C4-2B (cell line): ENCODE measurements around the gene CFAP46.
"Not testable (repeated sequence)": the region's sequence is repeated elsewhere in the genome, so short reads cannot be mapped to it uniquely, and the experiment has no call there.

Experiments used
- H3K27ac ChIP-seq: fragments of 450-650 bp; 2 replicates; pipeline ENCODE4 v1.5.1; 2017
- ZFX ChIP-seq: fragments of 450-650 bp; IDR thresholded peaks from 2 replicates; pipeline ENCODE4 v1.6.1; 2017
- TF ChIP-seq, protein P1 (sequence below): fragments of 450-650 bp; conservative IDR thresholded peaks from 2 replicates; pipeline ENCODE4 v1.5.1; 2017; ENCODE audit warnings: mild to moderate bottlenecking

The CFAP46 gene

DNA sequence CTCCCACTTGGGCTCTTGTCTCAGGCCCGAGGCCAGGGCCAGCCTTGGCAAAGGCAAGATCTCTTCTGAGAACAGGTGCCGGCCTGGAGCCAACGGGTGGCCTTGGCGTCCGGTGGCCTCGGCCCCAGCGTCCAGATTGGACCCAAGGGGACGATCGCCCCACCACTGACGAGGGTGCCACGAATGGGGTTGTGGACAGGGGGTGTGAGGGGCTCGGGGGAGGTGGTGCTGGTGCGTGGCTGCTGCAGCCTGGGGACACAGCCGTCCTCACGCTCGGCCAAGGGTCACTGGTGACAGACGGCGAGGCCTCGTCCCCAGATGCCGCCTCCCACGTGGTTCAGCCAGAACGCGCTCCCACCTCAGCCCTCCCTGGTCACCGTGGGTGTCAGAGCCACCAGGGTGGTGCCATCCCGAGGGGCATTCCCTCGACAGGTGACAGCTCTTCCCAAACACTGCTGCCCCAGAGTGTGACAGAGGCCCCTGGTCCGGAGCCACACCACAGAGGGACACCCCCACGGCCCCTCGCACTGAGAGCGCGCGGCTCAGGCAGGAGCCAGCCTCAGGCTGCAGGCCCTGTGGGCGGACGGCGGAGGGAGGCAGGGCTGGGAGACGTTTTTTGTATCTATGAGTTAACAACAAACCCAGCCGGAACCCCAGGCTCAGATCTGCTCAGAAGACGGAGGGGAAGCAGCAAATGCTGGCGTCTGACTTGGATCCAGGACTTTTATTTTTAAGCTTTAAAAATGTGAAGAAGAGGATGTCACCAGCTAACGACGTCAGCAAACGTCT, 18.5 kb upstream of the CFAP46 start:
- TF ChIP-seq ZFX: no peak
- TF ChIP-seq, protein P1, sequence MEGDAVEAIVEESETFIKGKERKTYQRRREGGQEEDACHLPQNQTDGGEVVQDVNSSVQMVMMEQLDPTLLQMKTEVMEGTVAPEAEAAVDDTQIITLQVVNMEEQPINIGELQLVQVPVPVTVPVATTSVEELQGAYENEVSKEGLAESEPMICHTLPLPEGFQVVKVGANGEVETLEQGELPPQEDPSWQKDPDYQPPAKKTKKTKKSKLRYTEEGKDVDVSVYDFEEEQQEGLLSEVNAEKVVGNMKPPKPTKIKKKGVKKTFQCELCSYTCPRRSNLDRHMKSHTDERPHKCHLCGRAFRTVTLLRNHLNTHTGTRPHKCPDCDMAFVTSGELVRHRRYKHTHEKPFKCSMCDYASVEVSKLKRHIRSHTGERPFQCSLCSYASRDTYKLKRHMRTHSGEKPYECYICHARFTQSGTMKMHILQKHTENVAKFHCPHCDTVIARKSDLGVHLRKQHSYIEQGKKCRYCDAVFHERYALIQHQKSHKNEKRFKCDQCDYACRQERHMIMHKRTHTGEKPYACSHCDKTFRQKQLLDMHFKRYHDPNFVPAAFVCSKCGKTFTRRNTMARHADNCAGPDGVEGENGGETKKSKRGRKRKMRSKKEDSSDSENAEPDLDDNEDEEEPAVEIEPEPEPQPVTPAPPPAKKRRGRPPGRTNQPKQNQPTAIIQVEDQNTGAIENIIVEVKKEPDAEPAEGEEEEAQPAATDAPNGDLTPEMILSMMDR: no peak
- no peak overlapping the region for H3K27ac ChIP-seq

DNA sequence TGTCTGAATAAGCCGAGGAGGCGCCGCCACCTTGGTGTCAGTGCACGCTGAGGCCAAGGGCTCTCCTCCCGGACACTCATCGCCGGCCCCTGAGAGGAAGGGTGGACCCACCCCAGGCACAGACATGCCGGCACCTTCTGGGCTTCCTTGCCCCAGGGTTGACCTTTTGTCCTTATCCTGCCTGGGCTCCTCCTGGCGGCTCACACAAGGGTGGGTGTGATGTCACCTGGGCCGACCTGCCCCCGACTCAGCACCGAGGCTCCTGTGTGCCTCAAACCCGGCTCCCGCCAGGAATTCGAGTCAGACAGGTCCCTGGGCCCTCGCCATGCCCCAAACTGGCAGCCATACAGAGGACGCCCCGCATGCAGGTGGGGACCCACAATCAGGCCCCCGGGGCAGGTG, 17.7 kb upstream of the CFAP46 start:
- no peak for TF ChIP-seq ZFX
- TF ChIP-seq, protein P1: no peak
- no peak overlapping the region for H3K27ac ChIP-seq

DNA sequence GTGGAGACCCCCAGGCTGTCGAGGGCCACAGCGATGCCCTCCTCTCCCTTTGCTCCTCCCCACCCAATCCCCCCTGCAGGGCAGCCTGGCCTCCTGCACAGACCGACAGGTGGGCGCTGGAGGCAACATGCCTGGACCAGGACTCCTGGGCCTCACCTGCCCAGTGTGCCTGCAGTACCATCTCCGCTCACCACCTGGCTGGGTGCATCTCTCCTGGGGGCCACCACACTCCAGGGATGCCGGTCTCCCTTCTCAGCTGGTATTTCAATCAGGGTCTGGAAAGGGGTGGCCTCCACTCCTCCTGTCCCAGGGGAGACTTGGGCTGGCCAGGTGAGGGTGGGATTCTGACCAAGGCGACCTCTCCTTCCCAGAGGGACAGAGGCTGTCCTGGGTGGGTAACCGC, 17.2 kb upstream of the CFAP46 start:
- no peak for TF ChIP-seq ZFX
- TF ChIP-seq, protein P1: no peak
- no peak overlapping the region for H3K27ac ChIP-seq

DNA sequence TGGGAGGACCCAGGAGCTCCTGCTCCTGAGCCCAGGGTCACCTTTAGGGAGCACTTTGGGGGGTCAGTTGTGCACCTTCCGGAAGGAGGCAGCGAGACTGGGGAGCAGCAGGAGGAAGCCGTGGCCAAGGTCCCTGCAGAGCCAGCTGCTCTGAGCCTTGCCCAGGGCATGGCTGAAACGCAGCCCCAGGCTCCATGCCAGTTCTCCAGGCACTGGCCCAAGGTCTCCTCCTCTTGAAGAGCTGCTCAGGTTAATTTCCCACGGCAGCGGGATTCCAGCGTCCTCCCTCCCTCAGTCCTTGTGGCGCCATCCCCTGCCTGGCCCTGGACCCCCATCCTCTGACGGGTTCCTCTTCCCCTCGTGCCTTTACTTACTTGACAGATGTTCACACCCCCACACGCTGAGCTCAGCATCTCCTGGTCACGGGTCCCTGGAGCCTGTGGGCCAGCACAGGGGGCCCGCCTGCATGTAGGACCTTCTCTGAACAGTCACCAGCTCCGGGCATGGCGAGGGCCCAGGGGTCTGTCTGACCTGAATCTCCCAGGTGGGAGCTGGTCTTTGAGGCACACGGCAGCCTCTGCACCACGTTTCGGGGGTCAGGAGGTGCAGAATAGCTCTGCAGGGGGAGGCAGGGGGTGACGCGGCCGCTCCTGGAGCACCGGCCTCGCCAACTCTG, 16.7 kb upstream of the CFAP46 start:
- TF ChIP-seq ZFX: no peak
- TF ChIP-seq, protein P1: no peak
- no peak overlapping the region for H3K27ac ChIP-seq

DNA sequence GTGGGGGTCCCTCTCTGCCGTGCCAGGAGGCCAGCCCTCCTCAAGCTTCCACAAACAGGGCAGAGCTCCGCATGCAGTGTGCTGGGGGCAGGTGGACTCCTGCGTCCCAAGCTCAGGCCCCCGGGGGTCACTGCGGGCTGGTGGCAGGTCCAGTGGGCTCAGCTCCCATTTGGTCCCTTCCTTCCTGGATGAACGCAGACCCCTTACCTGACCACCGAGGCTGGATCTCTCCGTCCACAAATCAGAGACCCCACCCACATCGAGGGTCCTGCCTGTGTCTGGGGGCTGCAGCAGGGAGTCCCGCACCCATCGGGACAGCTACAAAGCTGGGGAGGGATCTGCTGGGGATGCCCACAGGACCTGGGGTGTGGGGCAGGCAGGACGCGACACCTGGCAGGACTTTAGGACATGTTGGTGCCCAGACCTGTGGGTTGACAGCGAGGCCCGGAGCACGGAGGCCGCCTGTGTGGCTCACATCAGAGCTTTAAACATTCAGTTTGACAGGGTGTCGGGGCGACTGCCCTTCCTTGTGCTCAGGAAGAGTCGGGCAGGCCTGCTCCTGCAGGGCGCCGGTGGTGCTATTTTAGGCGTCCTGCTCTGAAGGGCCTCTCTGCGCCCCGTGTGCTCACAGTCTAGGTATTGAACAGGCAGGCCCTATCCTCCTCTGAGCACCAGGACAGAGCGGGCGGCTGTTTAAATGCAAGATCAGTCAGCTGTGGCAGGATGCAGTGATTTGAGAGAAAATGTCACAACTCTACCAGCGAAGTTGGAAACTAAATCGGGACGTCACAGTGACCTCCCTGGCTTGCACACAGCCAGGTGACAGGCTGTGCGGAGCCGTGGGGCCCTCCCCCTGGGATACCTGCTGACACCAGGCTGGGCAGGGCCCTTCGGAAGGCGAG, 15.9 kb upstream of the CFAP46 start:
- no peak for TF ChIP-seq ZFX
- TF ChIP-seq, protein P1: no peak
- no peak overlapping the region for H3K27ac ChIP-seq

DNA sequence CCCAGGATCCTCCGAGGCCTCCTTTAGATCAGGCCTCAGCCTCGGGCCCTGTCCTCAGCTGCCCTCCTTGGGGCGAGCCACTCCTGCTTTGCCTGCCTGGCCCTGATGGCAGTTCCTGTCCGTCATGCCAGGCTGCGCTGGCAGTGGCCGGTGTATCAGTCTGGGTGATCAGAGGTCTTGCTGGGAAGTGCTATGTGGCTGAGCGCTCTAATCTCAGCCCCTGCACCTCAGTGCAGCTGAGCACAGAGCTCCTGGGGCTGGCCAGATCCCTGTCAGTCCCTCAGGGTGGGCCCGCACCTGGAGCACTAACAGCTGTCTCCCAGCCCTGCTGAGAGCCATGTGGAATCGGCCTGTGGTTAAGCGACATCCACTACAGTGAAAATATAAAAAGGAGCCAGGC, 14.8 kb upstream of the CFAP46 start:
- TF ChIP-seq, protein P1: no peak
- no peak overlapping the region for H3K27ac ChIP-seq

DNA sequence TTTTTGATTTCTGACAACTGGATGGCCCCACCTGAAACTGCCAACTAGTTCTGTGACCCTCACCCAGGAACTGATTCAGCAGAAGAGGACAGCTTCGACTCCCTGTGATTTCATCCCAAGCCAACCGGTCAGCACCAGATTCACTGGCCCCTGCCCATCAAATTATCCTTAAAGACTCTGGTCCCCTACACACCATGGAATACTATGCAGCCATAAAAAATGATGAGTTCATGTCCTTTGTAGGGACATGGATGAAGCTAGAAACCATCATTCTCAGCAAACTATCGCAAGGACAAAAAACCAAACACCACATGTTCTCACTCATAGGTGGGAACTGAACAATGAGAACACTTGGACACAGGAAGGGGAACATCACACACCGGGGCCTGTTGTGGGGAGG, 13.9 kb upstream of the CFAP46 start:
- H3K27ac ChIP-seq: not testable (repeated sequence)
